CD4-positive, alpha-beta memory T cell (primary cell): Measurements from ENCODE around the gene NDUFC2. TPM values are rescaled to one million over a fixed set of nuclear protein-coding genes. Genes with fewer than 3 reads are reported as not detected.
A peak's percentile ranks its signal among the peaks of the same experiment; 100 is the strongest.

Experiments used
- CTCF ChIA-PET: fragments of 350-600 bp; sonication (Branson Sonifier 250); formaldehyde crosslinking; loops from one replicate; lab custom pipeline; 2021; ENCODE audit warnings: inconsistent platforms; ENCODE audit not compliant: partially characterized antibody; lab: Charles Lee
- POLR2A ChIA-PET: fragments of 350-600 bp; sonication (Branson Sonifier 250); formaldehyde crosslinking; loops from one replicate; lab custom pipeline; 2021; ENCODE audit not compliant: partially characterized antibody; lab: Charles Lee
- DNase-seq, 5 donors: peaks; one replicate each; pipeline versions ENCODE4 v3.0.0 to v3.0.0-alpha.2; 2020 to 2022; ENCODE audit warnings: mixed read lengths in 1 of 5
- H3K27ac ChIP-seq: one replicate; pipeline ENCODE4 v1.7.0; 2013; ENCODE audit warnings: low read depth, low read length
- H3K27me3 ChIP-seq: 2 replicates; pipeline ENCODE4 v1.7.0; 2013; ENCODE audit warnings: mild to moderate bottlenecking, low read length, moderate library complexity; ENCODE audit not compliant: insufficient read depth
- H3K36me3 ChIP-seq: 2 replicates; pipeline ENCODE4 v1.7.0; 2013; ENCODE audit warnings: mild to moderate bottlenecking, low read length, moderate library complexity; ENCODE audit not compliant: insufficient read depth
- H3K4me1 ChIP-seq: 2 replicates; pipeline ENCODE4 v1.7.0; 2013; ENCODE audit warnings: mild to moderate bottlenecking, low read length, moderate library complexity; ENCODE audit not compliant: insufficient read depth
- H3K4me3 ChIP-seq, 2 donors: one replicate each; pipeline ENCODE4 v1.7.0; 2013; ENCODE audit warnings: low read length in 2 of 2, mild to moderate bottlenecking in 1 of 2
- H3K9me3 ChIP-seq, 2 donors: one replicate each; pipeline ENCODE4 v1.7.0; 2013; ENCODE audit warnings: low read length in 2 of 2, control low read depth in 1 of 2; ENCODE audit not compliant: control insufficient read depth in 1 of 2
- H3K27ac Mint-ChIP-seq, 7 donors: one replicate each; pipeline ENCODE4 v1.8.0; 2020 to 2021; ENCODE audit warnings: mixed read lengths in 7 of 7, mild to moderate bottlenecking in 6 of 7, inconsistent platforms in 3 of 7, moderate library complexity in 3 of 7
- H3K27me3 Mint-ChIP-seq, 2 donors: one replicate each; pipeline ENCODE4 v1.8.0; 2020 to 2021; ENCODE audit warnings: mixed read lengths in 2 of 2
- H3K36me3 Mint-ChIP-seq, 2 donors: one replicate each; pipeline ENCODE4 v1.8.0; 2020 to 2021; ENCODE audit warnings: mixed read lengths in 2 of 2, inconsistent platforms in 1 of 2, mild to moderate bottlenecking in 1 of 2
- H3K4me1 Mint-ChIP-seq, 4 donors: one replicate each; pipeline ENCODE4 v1.8.0; 2020 to 2021; ENCODE audit warnings: mixed read lengths in 4 of 4, mild to moderate bottlenecking in 1 of 4
- H3K4me3 Mint-ChIP-seq, 8 donors: one replicate each; pipeline ENCODE4 v1.8.0; 2020 to 2021; ENCODE audit warnings: mixed read lengths in 8 of 8, mild to moderate bottlenecking in 7 of 8, moderate library complexity in 6 of 8, inconsistent platforms in 3 of 8
- H3K9me3 Mint-ChIP-seq, 8 donors: one replicate each; pipeline ENCODE4 v1.8.0; 2020 to 2021; ENCODE audit warnings: mixed read lengths in 8 of 8, mild to moderate bottlenecking in 5 of 8, inconsistent platforms in 3 of 8, moderate library complexity in 1 of 8
- intact Hi-C: fragments of 100-400 bp; cut with micrococcal nuclease; formaldehyde crosslinking; loops from one replicate; pipeline ENCODE4 v1.15.1; 2023
- polyA plus RNA-seq, 2 donors: library from polyadenylated mRNA; unstranded; fragments of 300-500 nt; fragmentation: Illumina TruSeq; gene quantifications; one replicate each; pipeline ENCODE4 v1.2.3, GENCODE V29; 2021
- total RNA-seq, 2 experiments: library from RNA; stranded (reverse); gene quantifications; one replicate each; pipeline ENCODE4 v1.2.3, GENCODE V29; 2021

Gene NDUFC2
- 10 to 100 TPM; 80.5 to 86.5 TPM for total RNA-seq
- 100 to 1,000 TPM; 158 to 188 TPM for polyA plus RNA-seq

GRCh38 chr11:78079232-78080083 is at the start of gene NDUFC2:
Gene NDUFC2 (minus strand): TSS chr11:78079862. CDS start chr11:78079744, 118 bp downstream.
- peaks cover 34 to 72% (median 49%) of the 10 kb centered on the region in 4 donors for H3K4me1 Mint-ChIP-seq
- Histone ChIP-seq H3K27ac (peak within 1 kb of the TSS; percentile 75), H3K4me3 (peak within 1 kb of the TSS; percentile 77 to 98), H3K36me3 (no peaks in the 10 kb centered on the region), H3K9me3 (no peaks in the 10 kb centered on the region), H3K4me1 (peaks cover 55% of the 10 kb centered on the region), H3K27me3 (no peaks in the 10 kb centered on the region)
- DNase-seq: peak; percentile 60 to 66 (median 64)
- no peaks in the 10 kb centered on the region for H3K27me3 Mint-ChIP-seq
- ChIA-PET POLR2A (interaction anchor here (0.6 to 2.7 kb wide), 14 partner anchors 9 to 491 kb away, joined by 3 to 18 read pairs (median 4); partner anchors contain the start of genes ALG8, INTS4, KCTD21 and USP35), CTCF (interaction anchor here (1.3 to 1.7 kb wide), 2 partner anchors 14 to 485 kb away, joined by 4 to 5 read pairs; no protein-coding TSS in a partner anchor)
- intact Hi-C loops: loop anchor here (1.0 to 10.0 kb wide), 4 partner anchors 60 to 485 kb away; partner anchors contain the start of genes ALG8, INTS4, KCTD21 and USP35
- peaks cover 0 to 16% of the 10 kb centered on the region in 2 donors for H3K36me3 Mint-ChIP-seq
- H3K4me3 Mint-ChIP-seq: peak within 1 kb of the TSS; percentile 93 to 98 (median 96)
- no peaks in the 10 kb centered on the region for H3K9me3 Mint-ChIP-seq
- peak within 1 kb of the TSS; percentile 87 to 98 (median 96) for H3K27ac Mint-ChIP-seq

GRCh38 chr11:78127403-78127802 is 47.7 kb upstream of the NDUFC2 start:
- Histone ChIP-seq H3K27me3 (no peaks in the 10 kb centered on the region), H3K4me3 (no peak overlapping the region), H3K36me3 (peaks cover 4% of the 10 kb centered on the region), H3K9me3 (no peaks in the 10 kb centered on the region), H3K4me1 (no peaks in the 10 kb centered on the region), H3K27ac (no peak overlapping the region)
- ChIA-PET POLR2A (no interaction called here), CTCF (no interaction called here)
- no peak overlapping the region for H3K4me3 Mint-ChIP-seq
- no peaks in the 10 kb centered on the region for H3K9me3 Mint-ChIP-seq
- peaks cover 7 to 17% of the 10 kb centered on the region in 2 donors for H3K36me3 Mint-ChIP-seq
- intact Hi-C loops: no loop called here
- peaks cover 4 to 7% (median 5%) of the 10 kb centered on the region in 4 donors for H3K4me1 Mint-ChIP-seq
- no peak for DNase-seq
- no peaks in the 10 kb centered on the region for H3K27me3 Mint-ChIP-seq
- no peak overlapping the region for H3K27ac Mint-ChIP-seq

GRCh38 chr11:78112582-78113275 is 33.1 kb upstream of the NDUFC2 start:
- no peaks in the 10 kb centered on the region for H3K27me3 Mint-ChIP-seq
- H3K4me3 Mint-ChIP-seq: no peak overlapping the region
- H3K9me3 Mint-ChIP-seq: no peaks in the 10 kb centered on the region
- no peaks in the 10 kb centered on the region for H3K4me1 ChIP-seq
- DNase-seq: no peak
- ChIA-PET CTCF (no interaction called here), POLR2A (no interaction called here)
- H3K4me3 ChIP-seq: no peak overlapping the region
- H3K36me3 ChIP-seq: peaks cover 10% of the 10 kb centered on the region
- H3K36me3 Mint-ChIP-seq: peaks cover 41 to 47% of the 10 kb centered on the region in 2 donors
- H3K9me3 ChIP-seq: no peaks in the 10 kb centered on the region
- H3K27ac Mint-ChIP-seq: no peak overlapping the region
- no peak overlapping the region for H3K27ac ChIP-seq
- no peaks in the 10 kb centered on the region for H3K27me3 ChIP-seq
- intact Hi-C loops: no loop called here
- H3K4me1 Mint-ChIP-seq: no peaks in the 10 kb centered on the region

- Histone ChIP-seq H3K27me3 (no peaks in the 10 kb centered on the region), H3K9me3 (no peaks in the 10 kb centered on the region), H3K4me1 (no peaks in the 10 kb centered on the region), H3K27ac (no peak overlapping the region), H3K4me3 (no peak overlapping the region), H3K36me3 (peaks cover 10% of the 10 kb centered on the region)
- no peaks in the 10 kb centered on the region for H3K9me3 Mint-ChIP-seq
- peaks cover 38 to 48% of the 10 kb centered on the region in 2 donors for H3K36me3 Mint-ChIP-seq
- ChIA-PET CTCF (no interaction called here), POLR2A (no interaction called here)
- no peak for DNase-seq
- H3K4me3 Mint-ChIP-seq: no peak overlapping the region
- intact Hi-C loops: no loop called here
- H3K4me1 Mint-ChIP-seq: no peaks in the 10 kb centered on the region
- peak overlapping the region in 1 of 7 donors; percentile 1 for H3K27ac Mint-ChIP-seq
- no peaks in the 10 kb centered on the region for H3K27me3 Mint-ChIP-seq
These were observed 31.6 kb upstream of the NDUFC2 start for GRCh38 chr11:78111298-78111697.

GRCh38 chr11:78110830-78111229 is 31.2 kb upstream of the NDUFC2 start:
- no peaks in the 10 kb centered on the region for H3K27me3 Mint-ChIP-seq
- Histone ChIP-seq H3K4me1 (no peaks in the 10 kb centered on the region), H3K36me3 (peaks cover 10% of the 10 kb centered on the region), H3K27ac (no peak overlapping the region), H3K4me3 (no peak overlapping the region), H3K9me3 (no peaks in the 10 kb centered on the region), H3K27me3 (no peaks in the 10 kb centered on the region)
- no peak overlapping the region for H3K4me3 Mint-ChIP-seq
- ChIA-PET CTCF (no interaction called here), POLR2A (no interaction called here)
- peak overlapping the region in 2 of 7 donors; percentile 1 to 38 for H3K27ac Mint-ChIP-seq
- no peak for DNase-seq
- no peaks in the 10 kb centered on the region for H3K9me3 Mint-ChIP-seq
- H3K4me1 Mint-ChIP-seq: no peaks in the 10 kb centered on the region
- peaks cover 39 to 50% of the 10 kb centered on the region in 2 donors for H3K36me3 Mint-ChIP-seq
- intact Hi-C loops: no loop called here

- intact Hi-C loops: no loop called here
- H3K36me3 Mint-ChIP-seq: peaks cover 39 to 51% of the 10 kb centered on the region in 2 donors
- H3K4me3 Mint-ChIP-seq: no peak overlapping the region
These were observed 30.7 kb upstream of the NDUFC2 start for GRCh38 chr11:78110351-78110750.

More at GRCh38 chr11:78110351-78110750, 30.7 kb upstream of the NDUFC2 start:
- Mint-ChIP-seq H3K4me1 (no peaks in the 10 kb centered on the region), H3K27me3 (no peaks in the 10 kb centered on the region), H3K27ac (no peak overlapping the region), H3K9me3 (no peaks in the 10 kb centered on the region)
- CTCF ChIA-PET: no interaction called here
- H3K9me3 ChIP-seq: no peaks in the 10 kb centered on the region
- no peaks in the 10 kb centered on the region for H3K27me3 ChIP-seq
- POLR2A ChIA-PET: interaction anchor here (1.0 kb wide), 1 partner anchor 31 kb away, joined by 4 read pairs; the partner anchor contains the start of gene NDUFC2
- no peaks in the 10 kb centered on the region for H3K4me1 ChIP-seq
- no peak overlapping the region for H3K4me3 ChIP-seq
- no peak overlapping the region for H3K27ac ChIP-seq
- H3K36me3 ChIP-seq: peaks cover 10% of the 10 kb centered on the region
- no peak for DNase-seq
